Measurements from ENCODE around the gene MIA3. TPM values are rescaled to one million over a fixed set of nuclear protein-coding genes. Genes with fewer than 3 reads are reported as not detected.

The MIA3 gene
- total and polyA plus RNA-seq, 9 of the 15 experiments (the other 6 are each of a cell fraction or from before 2014, with no cell fraction given), result 21.6 to 89.4 (median 40.8) TPM

DNA sequence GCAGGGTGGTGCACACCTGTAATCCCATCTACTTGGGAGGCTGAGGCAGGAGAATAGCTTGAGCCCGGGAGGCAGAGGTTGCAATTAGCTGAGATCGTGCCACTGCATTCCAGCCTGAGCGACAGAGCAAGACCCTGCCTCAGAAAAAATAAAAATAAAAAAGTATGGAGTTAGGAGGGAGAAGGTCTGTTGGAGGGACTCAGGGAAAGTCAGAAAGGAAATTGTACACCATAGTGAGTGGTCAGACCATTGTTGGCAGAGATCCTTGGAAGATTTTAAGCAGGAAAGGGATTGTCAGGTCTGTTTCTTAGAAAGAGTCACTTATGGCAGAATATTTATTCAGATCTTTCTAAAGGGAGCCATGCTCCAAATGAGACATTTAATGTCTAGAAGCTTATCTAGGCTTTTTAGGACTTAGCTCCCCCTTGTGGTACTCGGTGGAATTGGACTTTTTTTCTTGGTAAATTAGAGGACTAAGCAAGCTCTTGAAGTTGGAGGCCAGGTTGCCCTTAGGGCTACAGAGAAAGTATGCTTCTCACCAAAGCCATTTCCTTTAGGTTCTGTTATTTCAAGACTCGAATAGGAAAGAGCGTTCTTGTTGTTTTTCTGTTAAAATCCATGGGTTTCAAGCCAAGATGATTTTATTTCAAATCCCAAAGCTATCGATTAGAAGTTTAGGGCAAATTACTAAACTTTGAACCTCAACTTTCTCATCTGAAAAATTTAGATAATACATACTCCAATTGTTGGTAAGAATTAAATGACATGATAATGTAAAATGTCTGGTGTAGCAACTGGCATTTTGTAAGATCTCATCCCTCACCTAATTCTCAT, 16.5 kb downstream of the MIA3 start (continued):
- TF ChIP-seq RAD21 (CRISPR knock-in tag; conservative IDR thresholded peaks at IDR 0.05 in 1 of 2, IDR thresholded peaks at IDR 0.05 in 1 of 2), result peak; percentile 90 to 91
- TF ChIP-seq, protein P1, sequence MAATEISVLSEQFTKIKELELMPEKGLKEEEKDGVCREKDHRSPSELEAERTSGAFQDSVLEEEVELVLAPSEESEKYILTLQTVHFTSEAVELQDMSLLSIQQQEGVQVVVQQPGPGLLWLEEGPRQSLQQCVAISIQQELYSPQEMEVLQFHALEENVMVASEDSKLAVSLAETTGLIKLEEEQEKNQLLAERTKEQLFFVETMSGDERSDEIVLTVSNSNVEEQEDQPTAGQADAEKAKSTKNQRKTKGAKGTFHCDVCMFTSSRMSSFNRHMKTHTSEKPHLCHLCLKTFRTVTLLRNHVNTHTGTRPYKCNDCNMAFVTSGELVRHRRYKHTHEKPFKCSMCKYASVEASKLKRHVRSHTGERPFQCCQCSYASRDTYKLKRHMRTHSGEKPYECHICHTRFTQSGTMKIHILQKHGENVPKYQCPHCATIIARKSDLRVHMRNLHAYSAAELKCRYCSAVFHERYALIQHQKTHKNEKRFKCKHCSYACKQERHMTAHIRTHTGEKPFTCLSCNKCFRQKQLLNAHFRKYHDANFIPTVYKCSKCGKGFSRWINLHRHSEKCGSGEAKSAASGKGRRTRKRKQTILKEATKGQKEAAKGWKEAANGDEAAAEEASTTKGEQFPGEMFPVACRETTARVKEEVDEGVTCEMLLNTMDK (IDR thresholded peaks at IDR 0.05; ENCODE audit: borderline replicate concordance, insufficient read depth, low read depth, low read length, poor library complexity, severe bottlenecking), result peak; percentile 76
- peak; percentile 60; the same call in 1 of the 2 replicates for TF ChIP-seq ARID3A (IDR thresholded peaks at IDR 0.05; ENCODE audit: borderline replicate concordance, low read depth, low read length)
- TF ChIP-seq L3MBTL2 (IDR thresholded peaks at IDR 0.05), result 0 out of 2 replicates have a peak, but pooled peaks have one; percentile 18
- 0 out of 2 replicates have a peak, but pooled peaks have one; percentile 12 for TF ChIP-seq ZNF655 (CRISPR knock-in tag; IDR thresholded peaks at IDR 0.05)
- TF ChIP-seq CTCF (IDR thresholded peaks at IDR 0.05 in 2 of 3, conservative IDR thresholded peaks at IDR 0.05 in 1 of 3; ENCODE audit: insufficient read depth in 2 of 3, low read depth in 1 of 3, low read length in 3 of 3), result peak; percentile 65 to 95 (median 88)
- no peak for TF ChIP-seq ZNF830 (CRISPR knock-in tag; IDR thresholded peaks at IDR 0.05)
- no peak for TF ChIP-seq COPS2 (conservative IDR thresholded peaks at IDR 0.05)
- TF ChIP-seq CC2D1A (IDR thresholded peaks at IDR 0.05), result 0 out of 2 replicates have a peak, but pooled peaks have one; percentile 17
